HEK293T (cell line): Measurements from ENCODE around the gene MAP3K20.

ENCODE experiments used
- CTCF ChIA-PET: fragments of 350-600 bp; formaldehyde crosslinking; extraction: SDS; loops from one replicate; lab custom pipeline; 2021; ENCODE audit warnings: antibody characterized with exemption, inconsistent platforms; lab: Yijun Ruan, JAX
- POLR2A ChIA-PET: fragments of 350-600 bp; formaldehyde crosslinking; extraction: SDS; loops from one replicate; lab custom pipeline; 2020; ENCODE audit warnings: antibody characterized with exemption, inconsistent platforms; lab: Yijun Ruan, JAX
- DNase-seq: peaks from one replicate; pipeline ENCODE4 v3.0.0; 2012; ENCODE audit warnings: mixed read lengths; ENCODE audit errors: extremely low spot score
- ARNT ChIP-seq: fragments of 450-650 bp; IDR thresholded peaks from 2 replicates; pipeline ENCODE4 v1.6.1; 2017; ENCODE audit warnings: mild to moderate bottlenecking
- BHLHE40 ChIP-seq: fragments of 450-650 bp; IDR thresholded peaks from 2 replicates; pipeline ENCODE4 v1.6.1; 2016; ENCODE audit warnings: mild to moderate bottlenecking, moderate library complexity, borderline replicate concordance
- CTBP1 ChIP-seq: fragments of 450-650 bp; IDR thresholded peaks from 2 replicates; pipeline ENCODE4 v1.6.1; 2016; ENCODE audit warnings: borderline replicate concordance
- ELF4 ChIP-seq: fragments of 450-650 bp; IDR thresholded peaks from 2 replicates; pipeline ENCODE4 v1.6.1; 2017; ENCODE audit warnings: antibody characterized with exemption
- FOXA1 ChIP-seq: fragments of 450-650 bp; IDR thresholded peaks from 2 replicates; pipeline ENCODE4 v1.6.1; 2016; ENCODE audit warnings: mild to moderate bottlenecking
- FOXK2 ChIP-seq: fragments of 450-650 bp; IDR thresholded peaks from 2 replicates; pipeline ENCODE4 v1.6.1; 2016; ENCODE audit warnings: mild to moderate bottlenecking
- FOXM1 ChIP-seq: fragments of 450-650 bp; IDR thresholded peaks from 2 replicates; pipeline ENCODE4 v1.6.1; 2017; ENCODE audit warnings: mild to moderate bottlenecking, borderline replicate concordance
- HDGF ChIP-seq: fragments of 450-650 bp; IDR thresholded peaks from 2 replicates; pipeline ENCODE4 v1.6.1; 2017; ENCODE audit warnings: antibody characterized with exemption, borderline replicate concordance
- LEF1 ChIP-seq: fragments of 450-650 bp; IDR thresholded peaks from 2 replicates; pipeline ENCODE4 v1.6.1; 2017; ENCODE audit warnings: mild to moderate bottlenecking, borderline replicate concordance
- NFRKB ChIP-seq: fragments of 450-650 bp; IDR thresholded peaks from 2 replicates; pipeline ENCODE4 v1.6.1; 2016; ENCODE audit warnings: mild to moderate bottlenecking, moderate library complexity
- PKNOX1 ChIP-seq: fragments of 450-650 bp; IDR thresholded peaks from 2 replicates; pipeline ENCODE4 v1.6.1; 2016
- SP1 ChIP-seq: fragments of 450-650 bp; IDR thresholded peaks from 2 replicates; pipeline ENCODE4 v1.6.1; 2017
- SUZ12 ChIP-seq: fragments of 450-650 bp; IDR thresholded peaks from 2 replicates; pipeline ENCODE4 v1.6.1; 2016; ENCODE audit warnings: mild to moderate bottlenecking
- TARDBP ChIP-seq: fragments of 450-650 bp; IDR thresholded peaks from 2 replicates; pipeline ENCODE4 v1.6.1; 2016
- ZNF384 ChIP-seq: fragments of 450-650 bp; IDR thresholded peaks from 2 replicates; pipeline ENCODE4 v1.6.1; 2016

The MAP3K20 gene

GRCh38 chr2:173049831-173050230 lies 25.8 kb upstream of the MAP3K20 start:
- TF ChIP-seq HDGF (no peak), PKNOX1 (peak; percentile 44; the same call in 1 of the 2 replicates)
- CTCF ChIA-PET = interaction anchor here (0.6 kb wide), 1 partner anchor 79 kb away, joined by 4 read pairs; no protein-coding TSS in a partner anchor
- no peak for DNase-seq
- POLR2A ChIA-PET = no interaction called here

DNA sequence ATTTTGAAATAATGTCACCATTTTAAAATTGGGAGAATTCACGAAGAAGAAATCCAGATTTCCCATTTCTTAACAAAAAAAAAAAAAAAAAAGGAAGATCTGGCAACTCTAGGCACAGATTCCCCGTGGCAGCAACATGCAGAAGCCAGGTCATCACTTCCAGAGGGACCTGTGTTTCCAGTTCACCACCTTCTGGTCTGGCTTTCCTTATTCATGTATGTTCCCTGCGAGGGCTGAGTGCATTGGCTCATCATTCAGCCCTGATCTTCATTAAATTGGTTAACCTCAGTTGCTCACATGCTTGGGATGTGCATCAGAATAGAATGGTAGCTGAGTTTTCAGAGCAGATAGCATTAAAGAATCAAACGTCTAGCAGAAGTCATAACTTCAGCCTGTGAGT lies 25.0 kb upstream of the MAP3K20 start:
- no peak for DNase-seq
- POLR2A ChIA-PET = no interaction called here
- no peak for TF ChIP-seq ZNF384
- no peak for TF ChIP-seq NFRKB
- no peak for TF ChIP-seq SUZ12
- TF ChIP-seq BHLHE40 = no peak
- TF ChIP-seq SP1 = no peak
- no peak for TF ChIP-seq ELF4
- CTCF ChIA-PET = interaction anchor here (0.5 kb wide), 1 partner anchor 271 kb away, joined by 3 read pairs; no protein-coding TSS in a partner anchor

- no peak for DNase-seq
- TF ChIP-seq PKNOX1 (peak; percentile 72), BHLHE40 (no peak)
- POLR2A ChIA-PET = no interaction called here
- CTCF ChIA-PET = interaction anchor here (0.5 kb wide), 1 partner anchor 270 kb away, joined by 3 read pairs; no protein-coding TSS in a partner anchor
These were observed 24.0 kb upstream of the MAP3K20 start for GRCh38 chr2:173051463-173052215.

GRCh38 chr2:173053043-173053699 lies 22.5 kb upstream of the MAP3K20 start:
- TF ChIP-seq FOXM1 (no peak), SP1 (no peak), ARNT (no peak), HDGF (no peak), NFRKB (no peak), FOXK2 (no peak), SUZ12 (no peak), LEF1 (no peak), ZNF384 (no peak), FOXA1 (no peak)
- CTCF ChIA-PET = no interaction called here
- POLR2A ChIA-PET = no interaction called here
- DNase-seq = no peak

- ChIA-PET CTCF (no interaction called here), POLR2A (no interaction called here)
- DNase-seq = no peak
- TF ChIP-seq PKNOX1 = no peak
- no peak for TF ChIP-seq HDGF
- no peak for TF ChIP-seq FOXA1
- TF ChIP-seq SP1 = no peak
- no peak for TF ChIP-seq ARNT
These were observed 21.2 kb upstream of the MAP3K20 start for GRCh38 chr2:173054466-173054865.

DNA sequence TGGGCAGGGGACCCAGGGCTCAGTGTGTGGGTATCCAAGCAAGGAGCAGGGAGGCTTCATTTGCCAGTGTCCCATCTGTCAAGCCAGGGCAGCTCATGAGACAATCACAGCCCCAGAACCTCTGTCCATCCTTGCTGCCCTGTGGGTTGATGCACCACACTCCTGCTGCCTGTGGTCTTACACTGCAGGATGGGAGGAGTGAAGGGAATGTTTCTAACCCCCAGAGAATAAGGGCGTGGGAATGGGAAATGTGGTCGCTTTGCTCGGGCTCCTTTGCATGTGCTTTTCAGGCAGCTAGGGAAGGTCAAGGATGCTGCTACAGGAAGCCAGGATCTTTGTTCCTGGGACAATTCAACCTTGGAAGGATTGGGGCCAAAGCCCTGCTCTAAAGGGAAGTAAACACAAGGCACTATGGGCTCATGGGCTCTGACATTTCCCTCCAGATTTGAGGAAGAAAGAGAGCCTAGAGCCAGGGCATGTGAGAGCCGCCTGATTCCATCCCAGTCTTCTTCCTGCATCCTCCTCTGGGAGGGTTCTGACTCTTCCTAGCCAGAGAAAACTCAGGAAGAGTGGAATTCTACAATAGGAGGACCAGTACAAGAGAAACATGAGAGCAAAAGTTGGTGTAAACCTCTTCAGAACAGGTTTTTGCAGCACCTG lies 18.8 kb upstream of the MAP3K20 start:
- POLR2A ChIA-PET = no interaction called here
- CTCF ChIA-PET = no interaction called here
- DNase-seq = no peak
- TF ChIP-seq ARNT (no peak), ELF4 (no peak), CTBP1 (no peak), ZNF384 (no peak), TARDBP (no peak), SUZ12 (no peak), NFRKB (no peak), FOXA1 (no peak), FOXK2 (no peak), SP1 (no peak), LEF1 (no peak)

DNA sequence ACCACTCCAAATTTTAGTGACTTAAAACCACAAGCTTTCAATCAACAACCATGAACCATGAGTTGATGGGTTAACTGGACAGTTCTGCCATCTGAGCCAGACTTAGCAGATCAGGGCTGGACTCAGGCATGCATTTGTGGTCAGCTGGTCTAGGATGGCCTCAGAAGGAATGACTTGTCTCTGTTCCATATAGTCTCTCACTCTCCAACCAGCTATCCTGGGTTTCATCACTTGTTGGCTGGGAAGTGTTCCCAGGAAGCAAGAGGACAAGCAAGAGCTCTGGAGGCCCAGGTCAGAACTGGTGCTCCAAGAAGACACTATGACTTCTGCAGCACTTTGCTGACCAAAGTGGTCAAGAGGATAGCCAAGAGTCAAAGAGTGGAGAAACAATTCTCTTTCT lies 17.5 kb upstream of the MAP3K20 start:
- no peak for TF ChIP-seq PKNOX1
- TF ChIP-seq ZNF384 = no peak
- TF ChIP-seq NFRKB = no peak
- TF ChIP-seq CTBP1 = no peak
- TF ChIP-seq ELF4 = no peak
- TF ChIP-seq BHLHE40 = no peak
- no peak for TF ChIP-seq ARNT
- no peak for TF ChIP-seq FOXA1
- ChIA-PET POLR2A (no interaction called here), CTCF (interaction anchor here (1.1 kb wide), 1 partner anchor 9 kb away, joined by 3 read pairs; no protein-coding TSS in a partner anchor)
- no peak for DNase-seq
